KBM-7 (cell line): ENCODE results near the gene GOPC.

Experiments used
- DNase-seq: peaks from one replicate; pipeline ENCODE4 v3.0.0-alpha.2; 2015
- in situ Hi-C: fragments of 300-500 bp; cut with MboI; formaldehyde crosslinking; loops from 2 replicates; pipeline ENCODE4 v1.14.3; 2020; ENCODE audit warnings: low sequenced_read_pairs, low pct_unique_long_range_greater_than_20kb, mixed read lengths

Gene GOPC

DNA sequence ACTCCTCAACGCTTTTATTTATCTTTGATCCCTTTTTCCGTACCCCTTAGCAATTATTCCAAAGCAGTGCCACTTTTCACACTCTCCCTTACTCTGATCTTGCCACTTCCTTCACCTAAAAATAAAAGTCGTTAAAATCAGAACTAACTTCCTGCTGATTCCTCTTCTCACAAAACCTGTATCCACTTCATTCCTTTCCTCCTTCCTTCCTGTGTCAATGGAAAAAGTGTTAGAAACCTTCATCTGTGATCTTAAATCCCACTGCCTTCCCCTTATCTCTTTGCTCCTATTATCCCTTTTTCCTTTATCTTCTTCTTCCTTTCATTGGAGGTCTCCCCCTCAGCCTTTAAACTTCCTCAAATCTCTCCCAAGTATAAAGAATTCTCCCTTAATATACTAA lies 49.2 kb downstream of the GOPC start:
- in situ Hi-C loops = no loop called here
- peak; percentile 15 for DNase-seq

DNA sequence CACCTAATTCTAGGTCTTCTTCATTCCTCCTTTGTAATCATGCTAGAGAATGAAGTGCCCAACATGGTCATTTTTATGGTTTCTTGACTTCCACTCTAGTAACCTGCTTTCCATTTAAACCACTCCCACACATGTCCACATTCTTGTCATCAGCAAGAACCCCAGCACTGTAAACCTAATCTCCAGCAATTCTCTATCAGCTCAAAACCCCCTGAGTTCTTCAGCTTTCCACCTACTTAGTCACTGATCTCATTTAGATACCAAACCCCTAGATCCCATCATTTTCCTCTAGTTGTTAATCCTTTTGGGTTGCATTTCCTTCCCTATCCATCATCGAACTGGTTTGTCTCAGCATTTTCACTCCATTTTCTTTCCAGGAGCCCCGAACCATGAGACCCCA lies 49.7 kb downstream of the GOPC start:
- no peak for DNase-seq
- in situ Hi-C loops = no loop called here

DNA sequence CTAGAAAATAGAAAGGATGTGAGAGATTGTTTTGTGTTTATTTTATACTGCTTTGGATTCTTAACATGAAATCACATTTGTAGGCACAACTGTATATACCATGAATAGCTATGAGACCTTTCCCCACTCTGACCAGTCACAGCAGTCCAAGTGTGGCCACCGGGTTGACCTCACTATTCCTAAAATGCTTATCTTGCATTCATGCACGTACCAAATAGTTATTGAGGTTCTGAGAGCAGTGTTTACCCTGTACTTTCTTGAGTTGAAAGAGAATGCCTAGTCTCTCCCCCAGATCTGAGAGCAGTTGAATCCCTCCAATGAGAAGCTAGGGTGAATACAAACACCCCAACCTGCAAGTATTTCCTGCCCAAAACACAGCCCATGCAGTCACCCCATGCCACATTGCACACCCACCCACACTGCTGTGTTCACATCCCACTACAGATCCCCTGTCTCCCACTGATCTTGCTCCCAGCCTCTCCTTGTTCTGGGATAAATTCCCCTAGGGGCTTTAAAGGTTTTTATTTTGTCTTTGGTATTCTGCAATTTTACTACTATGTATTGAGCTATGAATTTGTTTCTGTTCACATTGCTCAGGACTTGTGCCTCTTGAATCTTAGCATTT lies 51.6 kb downstream of the GOPC start:
- no peak for DNase-seq
- in situ Hi-C loops = no loop called here

DNA sequence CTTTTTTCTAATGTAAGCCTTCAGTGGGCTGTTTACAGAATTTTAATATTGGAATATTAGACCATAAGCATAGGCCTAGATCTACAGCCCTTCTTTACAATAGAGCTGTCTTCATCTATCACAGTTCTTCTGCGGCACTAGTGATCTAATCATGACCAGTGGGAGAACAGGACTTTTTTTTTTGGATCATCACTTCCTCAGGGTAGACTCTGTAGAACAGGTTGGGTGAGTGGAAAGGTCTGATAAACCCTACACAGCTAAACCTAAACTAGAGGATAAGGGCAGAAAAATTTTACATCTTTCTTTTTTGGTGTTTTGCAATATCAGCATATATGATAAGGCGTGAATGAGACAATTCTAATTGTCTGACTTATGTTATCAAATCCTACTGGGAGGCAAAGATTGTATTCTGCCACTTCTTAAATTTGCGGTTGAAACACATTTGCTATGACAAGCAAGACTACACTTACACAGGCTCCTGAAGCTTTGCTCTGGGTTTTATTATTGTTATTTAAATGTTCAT lies 52.2 kb downstream of the GOPC start:
- in situ Hi-C loops = no loop called here
- no peak for DNase-seq

DNA sequence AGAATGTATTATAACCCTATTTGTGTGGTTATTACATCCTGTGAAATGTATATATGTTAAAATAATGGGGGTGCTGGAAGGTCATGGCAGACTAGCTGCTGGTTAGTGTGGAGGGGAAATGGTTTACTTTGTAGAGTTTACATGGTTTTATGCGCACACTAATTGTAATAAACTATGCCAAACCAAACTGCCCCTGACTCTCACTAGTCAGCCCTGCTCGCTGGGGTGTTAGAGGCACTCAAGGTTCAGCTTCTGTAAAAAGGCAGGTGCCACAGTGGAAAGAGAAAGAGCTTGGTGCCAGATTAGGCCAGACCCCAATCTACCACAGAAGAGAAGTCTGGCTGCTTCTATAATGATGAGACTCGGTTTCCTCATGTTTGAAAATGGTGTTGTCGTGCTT lies 52.7 kb downstream of the GOPC start:
- DNase-seq = no peak

DNA sequence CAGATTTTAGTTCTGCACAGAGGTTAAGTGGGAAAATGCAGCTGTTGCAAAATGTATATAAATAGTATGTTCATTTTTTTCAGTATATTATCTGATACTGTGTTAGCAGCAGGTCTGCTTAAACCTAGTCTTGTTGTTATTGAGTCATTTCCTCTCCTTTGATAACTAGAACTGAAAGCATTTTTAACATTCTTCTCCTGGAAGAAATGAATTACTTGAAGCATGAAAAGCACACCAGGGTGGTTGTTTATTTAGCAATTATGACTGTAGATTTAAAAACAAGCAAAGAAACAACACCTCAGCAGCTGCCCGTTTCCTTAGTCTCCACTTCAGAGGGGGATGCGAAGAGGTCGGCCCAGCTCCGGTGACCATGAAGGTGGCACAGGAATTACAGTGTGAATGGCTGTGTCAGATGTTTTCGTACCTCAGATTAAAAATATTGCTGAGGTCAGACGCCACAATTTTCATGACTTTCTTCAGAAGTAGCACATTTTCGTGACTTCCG lies 53.5 kb downstream of the GOPC start:
- in situ Hi-C loops = no loop called here
- no peak for DNase-seq

More for the DNA sequence above, 52.7 kb downstream of the GOPC start:
- in situ Hi-C loops = no loop called here

DNA sequence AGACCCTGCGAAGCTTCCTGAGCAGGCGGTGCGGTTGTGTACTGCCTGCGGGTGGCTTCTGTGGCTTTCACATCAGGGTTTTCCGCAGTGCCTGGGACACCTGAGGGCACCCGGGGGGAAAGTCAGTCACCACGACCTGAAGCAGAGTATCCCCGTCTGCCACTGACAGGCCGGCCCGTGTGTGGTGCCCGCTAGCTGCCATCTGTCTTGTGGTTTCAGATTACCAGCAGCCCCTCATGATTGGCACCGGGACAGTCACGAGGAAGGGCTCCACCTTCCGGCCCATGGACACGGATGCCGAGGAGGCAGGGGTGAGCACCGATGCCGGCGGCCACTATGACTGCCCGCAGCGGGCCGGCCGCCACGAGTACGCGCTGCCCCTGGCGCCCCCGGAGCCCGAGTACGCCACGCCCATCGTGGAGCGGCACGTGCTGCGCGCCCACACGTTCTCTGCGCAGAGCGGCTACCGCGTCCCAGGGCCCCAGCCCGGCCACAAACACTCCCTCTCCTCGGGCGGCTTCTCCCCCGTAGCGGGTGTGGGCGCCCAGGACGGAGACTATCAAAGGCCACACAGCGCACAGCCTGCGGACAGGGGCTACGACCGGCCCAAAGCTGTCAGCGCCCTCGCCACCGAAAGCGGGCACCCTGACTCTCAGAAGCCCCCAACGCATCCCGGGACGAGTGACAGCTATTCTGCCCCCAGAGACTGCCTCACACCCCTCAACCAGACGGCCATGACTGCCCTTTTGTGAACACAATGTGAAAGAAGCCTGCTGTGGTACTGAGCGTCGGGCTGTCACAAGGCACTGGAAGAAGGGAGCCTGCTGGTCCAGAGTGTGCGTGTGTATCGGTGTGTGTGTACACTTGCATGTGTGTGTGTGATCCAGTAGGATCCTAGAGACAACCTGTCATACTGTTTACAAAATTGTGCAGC lies 54.4 kb downstream of the GOPC start:
- in situ Hi-C loops = no loop called here
- DNase-seq = no peak

DNA sequence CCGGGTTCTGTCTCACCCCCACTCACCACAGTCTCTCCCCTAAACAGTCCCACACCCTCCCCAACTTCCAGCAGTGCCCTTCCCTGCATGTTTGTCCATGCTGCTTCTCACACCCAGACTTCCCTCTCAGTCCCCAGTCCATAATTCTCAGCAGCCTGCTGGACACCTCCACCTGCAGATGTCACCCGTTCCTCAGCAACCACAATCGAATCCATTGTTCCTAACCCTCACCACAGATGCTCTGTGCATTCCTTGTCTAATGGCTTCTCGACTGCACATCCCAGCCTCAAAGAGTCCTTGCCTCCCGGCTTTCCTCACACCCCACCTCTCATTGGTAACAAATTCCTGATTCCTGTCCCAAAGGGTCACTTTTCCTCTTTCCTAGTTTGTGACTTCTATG lies 55.6 kb downstream of the GOPC start:
- no peak for DNase-seq
- in situ Hi-C loops = no loop called here

DNA sequence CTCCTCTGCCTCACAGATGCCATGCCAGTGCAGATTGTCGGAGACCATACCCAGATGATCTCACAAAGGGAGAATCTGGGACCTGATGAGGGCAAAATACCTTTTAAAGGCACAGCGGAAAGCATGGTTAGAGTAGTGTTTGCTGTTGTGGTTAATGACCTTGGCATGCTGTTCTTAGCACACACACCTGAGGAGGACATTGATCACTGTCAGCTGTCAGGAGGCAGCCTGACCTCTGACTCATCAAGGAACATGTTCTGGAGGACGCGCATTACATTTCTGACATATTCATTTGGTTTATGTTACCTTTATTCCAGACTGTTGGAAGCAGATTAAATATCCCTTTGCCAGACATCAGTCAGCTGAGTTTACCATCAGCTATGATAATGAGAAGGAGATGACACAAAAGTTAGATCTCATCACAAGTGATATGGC lies 57.1 kb downstream of the GOPC start:
- in situ Hi-C loops = no loop called here
- DNase-seq = no peak

DNA sequence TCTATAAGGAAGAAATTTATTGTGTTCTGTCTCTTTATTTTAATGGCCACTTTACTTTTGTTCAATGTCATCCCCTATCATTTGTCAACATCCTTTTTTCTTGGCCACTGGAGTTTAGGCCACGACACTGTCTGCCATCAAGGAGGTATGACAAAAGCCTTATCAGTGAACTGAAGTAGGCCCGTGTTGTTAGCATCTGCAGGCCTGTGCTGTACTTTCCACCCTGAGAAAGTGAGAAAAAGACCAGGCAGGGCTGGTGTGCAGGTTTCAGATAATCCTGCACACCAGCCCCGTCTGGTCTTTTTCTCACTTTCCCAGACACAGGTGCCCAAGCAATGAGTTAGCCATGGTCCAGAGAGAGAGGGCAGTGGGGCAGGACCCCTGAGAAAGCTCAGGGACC lies 57.6 kb downstream of the GOPC start:
- in situ Hi-C loops = no loop called here
- DNase-seq = no peak

DNA sequence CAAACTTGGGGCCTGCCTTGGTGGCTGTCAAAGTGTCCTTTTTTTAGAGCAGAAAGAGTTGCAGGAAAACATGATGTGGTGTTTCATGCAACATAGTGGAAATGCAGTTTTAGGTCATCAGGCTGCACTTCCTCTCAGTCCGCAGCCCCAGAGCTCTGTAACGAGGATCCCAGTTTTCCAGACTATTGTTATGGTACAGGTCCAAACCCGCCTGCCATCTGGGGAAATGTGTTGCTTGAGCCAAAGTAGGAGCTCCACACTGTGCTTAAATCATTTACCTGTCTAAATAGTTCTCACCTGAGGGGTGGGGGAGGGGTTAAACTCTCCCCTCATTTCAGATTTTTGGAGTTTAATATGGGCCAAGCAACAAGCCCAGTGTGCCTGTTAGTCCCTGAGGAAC lies 59.8 kb downstream of the GOPC start:
- DNase-seq = no peak
- in situ Hi-C loops = no loop called here

DNA sequence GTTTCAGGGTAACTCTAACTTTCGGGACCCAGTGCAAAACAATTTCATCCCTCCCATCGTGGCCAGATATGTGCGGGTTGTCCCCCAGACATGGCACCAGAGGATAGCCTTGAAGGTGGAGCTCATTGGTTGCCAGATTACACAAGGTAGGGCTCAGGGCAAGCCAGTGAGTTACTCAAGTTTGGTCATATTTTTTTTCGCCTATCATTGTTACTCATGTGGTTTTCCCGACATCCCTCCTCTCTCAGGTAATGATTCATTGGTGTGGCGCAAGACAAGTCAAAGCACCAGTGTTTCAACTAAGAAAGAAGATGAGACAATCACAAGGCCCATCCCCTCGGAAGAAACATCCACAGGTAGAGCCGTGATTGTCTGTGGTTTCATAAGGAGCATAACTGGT lies 61.6 kb downstream of the GOPC start:
- in situ Hi-C loops = no loop called here
- DNase-seq = no peak

DNA sequence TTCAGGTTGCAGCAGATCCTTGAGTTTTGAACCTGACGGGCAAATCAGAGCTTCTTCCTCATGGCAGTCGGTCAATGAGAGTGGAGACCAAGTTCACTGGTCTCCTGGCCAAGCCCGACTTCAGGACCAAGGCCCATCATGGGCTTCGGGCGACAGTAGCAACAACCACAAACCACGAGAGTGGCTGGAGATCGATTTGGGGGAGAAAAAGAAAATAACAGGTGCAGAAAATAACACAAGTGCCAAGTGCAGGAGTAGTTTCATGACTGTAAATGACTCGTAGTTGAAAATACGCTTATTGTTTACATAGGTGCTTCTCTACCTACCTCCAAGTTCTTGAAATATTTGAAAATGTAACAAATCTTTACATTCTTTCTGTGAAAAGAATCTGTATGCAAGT lies 63.7 kb downstream of the GOPC start:
- no peak for DNase-seq
- in situ Hi-C loops = no loop called here

DNA sequence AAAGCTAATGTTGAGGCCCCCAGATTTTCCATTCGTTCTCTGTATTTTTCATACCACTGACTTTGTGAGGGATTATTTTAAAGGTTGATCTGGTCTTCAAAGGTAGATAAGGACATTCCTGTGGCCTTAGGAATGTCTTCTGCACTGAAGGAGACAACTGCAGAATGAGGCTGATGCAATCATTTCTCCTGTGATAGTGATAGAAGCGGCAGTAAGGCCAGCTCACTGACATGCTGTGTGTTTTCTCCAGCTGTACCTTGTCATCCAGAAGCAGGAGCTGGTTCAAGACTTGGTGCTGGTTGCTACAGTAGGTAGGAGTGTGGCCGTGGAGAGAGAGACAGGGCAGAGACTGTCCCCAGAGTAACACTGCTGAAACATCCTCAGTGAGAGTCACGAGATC lies 66.0 kb downstream of the GOPC start:
- no peak for DNase-seq
- in situ Hi-C loops = no loop called here

DNA sequence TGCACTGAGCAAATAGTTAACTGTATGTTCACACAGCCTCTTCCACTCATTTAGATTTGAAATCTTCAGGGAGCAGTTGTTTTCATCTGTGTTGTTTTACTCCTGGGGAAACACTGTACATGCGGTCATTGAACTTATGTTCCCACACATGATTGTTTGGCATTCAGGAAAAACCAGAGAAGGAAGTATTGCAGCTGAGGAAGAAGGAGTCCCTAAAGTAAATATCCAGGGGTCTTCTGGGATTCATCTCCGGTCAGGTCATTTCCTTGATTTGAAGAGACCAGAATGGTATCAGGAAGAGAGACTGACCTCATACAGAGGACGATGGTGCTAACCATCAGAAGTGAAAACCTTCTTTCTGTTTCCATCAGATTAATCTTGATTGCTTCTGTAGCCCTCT lies 67.3 kb downstream of the GOPC start:
- in situ Hi-C loops = no loop called here
- DNase-seq = no peak

DNA sequence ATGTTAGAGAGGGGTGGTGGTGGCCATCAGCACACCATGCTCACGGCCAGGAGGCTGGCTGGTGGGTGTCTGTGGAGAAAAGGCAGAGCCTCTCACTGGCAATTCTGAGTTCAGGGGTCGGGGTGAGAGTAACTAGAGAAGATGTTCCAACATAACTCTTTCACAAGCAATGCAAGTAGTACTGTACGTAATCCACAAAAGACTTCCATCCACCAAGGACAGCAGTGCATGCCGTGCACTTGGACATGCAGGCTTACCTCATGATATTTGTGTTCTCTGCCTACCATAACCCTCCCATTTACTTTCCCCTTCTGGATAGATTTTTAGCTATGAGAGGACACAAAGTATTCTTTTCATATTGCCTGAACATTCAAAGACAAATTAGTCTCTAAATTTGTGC lies 68.5 kb downstream of the GOPC start:
- in situ Hi-C loops = no loop called here

DNA sequence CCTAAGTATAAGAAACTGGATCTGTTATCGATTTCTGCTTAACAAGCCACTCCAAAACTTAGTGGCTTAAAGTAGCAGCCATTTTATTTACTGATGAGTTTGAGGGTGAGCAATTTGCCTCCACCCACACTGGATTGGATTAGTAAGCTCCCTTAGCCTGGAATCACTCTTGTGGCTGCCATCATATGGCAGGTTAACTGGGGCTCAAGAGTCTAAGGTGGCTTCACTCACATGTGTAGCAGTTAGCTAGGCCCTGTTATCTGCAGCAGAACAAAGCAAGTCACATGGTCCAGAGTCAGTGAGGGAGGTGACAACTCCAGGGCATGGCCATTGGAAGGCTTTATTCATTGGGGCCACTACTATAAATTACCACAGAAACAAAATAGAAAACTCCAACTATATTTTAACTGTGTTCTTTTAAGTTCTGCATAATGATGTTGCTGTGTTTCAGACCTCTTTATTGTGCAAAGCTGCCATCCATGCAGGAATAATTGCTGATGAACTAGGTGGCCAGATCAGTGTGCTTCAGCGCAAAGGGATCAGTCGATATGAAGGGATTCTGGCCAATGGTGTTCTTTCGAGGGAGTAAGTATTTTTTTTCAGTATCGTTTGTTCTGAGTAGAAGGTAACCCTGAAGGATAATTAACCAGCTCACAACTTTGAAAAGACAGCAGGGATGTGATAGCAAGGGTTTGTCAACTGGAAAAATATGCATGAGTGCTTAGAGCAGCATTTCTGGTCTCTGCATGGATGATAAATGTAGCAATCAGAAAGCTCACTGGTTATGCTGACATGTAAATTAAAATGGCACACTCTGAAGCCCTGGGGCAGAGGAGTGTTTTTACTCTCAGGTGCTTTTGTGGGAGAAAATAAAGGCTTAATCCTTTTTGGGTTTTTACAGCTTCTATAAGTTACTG lies 70.2 kb downstream of the GOPC start:
- no peak for DNase-seq
- in situ Hi-C loops = no loop called here

More for the DNA sequence above, 68.5 kb downstream of the GOPC start:
- no peak for DNase-seq

DNA sequence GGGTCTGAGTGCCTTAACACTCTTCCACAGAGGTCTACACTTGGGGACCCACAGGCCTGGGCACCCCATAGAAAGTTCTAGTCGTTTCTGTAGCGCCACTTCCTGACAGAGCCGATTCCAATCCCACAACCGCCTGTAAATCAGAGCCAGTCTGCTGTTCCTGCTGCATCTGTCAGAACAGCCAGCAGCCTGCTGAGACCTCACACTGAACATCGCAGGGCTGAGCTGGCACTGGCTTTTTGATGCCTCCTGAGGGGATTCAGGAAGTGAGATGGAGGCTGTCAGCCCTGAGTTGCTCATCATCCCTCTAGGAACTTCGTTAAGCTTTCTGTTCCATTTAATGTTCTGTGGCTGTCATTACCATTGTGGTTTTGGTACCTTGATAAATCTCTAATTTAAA lies 71.0 kb downstream of the GOPC start:
- in situ Hi-C loops = no loop called here
- no peak for DNase-seq

DNA sequence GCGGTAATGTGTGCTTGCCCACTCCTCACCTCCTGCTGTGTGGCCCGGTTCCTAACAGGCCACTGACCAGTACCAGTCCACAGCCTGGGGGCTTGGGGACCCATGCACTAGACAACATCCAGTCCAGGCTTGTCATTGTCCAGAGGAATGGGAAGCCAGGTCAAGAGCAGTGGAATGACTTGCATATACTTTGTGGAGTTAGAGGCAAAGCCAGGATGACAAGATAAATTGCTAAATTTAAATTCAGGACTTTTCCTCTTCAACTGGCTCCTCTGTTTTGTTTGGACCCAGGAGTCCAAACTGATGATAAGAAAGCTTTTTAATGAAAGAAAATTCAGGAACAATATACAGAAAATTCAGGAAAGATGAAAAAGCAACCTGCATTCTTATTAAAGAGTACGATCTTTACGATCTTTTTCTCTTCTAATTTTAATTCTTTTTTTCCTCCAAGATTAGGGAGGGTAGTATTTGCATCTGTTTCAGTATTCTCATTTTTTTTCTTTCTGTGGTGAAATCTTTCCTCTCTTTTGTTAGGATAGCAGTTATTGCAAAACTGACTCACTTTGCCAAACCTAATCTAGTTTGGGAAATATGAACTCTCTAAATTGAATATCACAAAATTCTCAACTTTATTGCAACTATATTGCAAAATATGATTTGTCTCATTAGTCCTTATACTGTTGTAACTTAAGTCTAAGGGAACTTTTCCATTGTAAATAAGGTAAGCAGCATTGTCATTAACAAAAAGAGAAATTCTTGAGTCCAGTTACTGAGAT lies 71.7 kb downstream of the GOPC start:
- in situ Hi-C loops = no loop called here
- DNase-seq = no peak
